ENCODE measurements around the gene LAMTOR4. TPM values are rescaled to one million over a fixed set of nuclear protein-coding genes. Genes with fewer than 3 reads are reported as not detected.

The LAMTOR4 gene
- total and polyA plus RNA-seq, 10 of the 15 experiments (the other 5 are each of a cell fraction or from before 2014, with no cell fraction given), result 73.4 to 297 (median 196) TPM

DNA sequence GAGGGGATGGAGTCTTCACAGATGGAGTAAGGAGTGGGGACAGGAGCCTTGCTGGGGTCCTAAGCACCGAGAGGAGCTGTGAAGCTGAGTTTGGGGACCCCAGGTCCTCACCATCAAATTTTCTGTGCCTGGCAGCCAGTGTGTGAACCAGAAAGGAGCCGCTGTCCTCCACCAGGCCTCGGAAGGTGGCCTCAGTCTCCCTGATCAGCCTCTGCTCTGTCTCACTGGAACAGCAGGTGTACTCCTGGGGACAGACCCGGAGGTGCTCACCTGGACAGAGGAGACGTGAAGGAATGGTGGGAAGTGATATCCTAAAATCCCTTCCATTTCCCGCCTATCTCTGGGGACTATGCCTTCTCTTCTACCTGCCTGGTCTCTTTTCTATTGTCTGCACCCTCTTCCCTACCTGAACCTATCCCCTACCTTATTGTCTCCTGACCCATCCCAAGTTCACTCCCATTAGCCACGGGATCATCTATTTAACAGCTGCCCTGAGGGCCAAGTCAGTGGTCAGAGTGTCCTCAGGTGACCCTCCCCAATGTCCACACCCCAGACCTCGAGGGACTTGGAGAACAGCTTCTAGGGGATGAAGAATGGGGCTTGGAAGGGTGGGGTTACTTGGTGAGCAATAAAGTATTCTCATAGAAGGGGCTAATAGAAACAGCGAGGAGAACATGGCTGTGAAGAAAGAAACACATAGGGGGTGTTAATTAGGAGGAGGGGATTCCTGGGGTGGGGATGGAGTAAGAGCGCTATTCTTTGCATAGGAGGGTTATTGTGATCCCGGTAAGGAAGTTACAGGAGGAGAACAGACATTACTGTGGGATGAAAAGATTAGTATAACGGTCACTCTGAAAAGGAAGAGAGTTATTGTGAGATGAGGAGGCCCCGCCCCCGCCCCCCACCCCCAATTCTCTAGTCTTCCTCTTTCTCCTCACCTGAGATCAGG lies 27.7 kb downstream of the LAMTOR4 start:
- POLR2A ChIA-PET, result interaction anchor here (1.4 kb wide), 1 partner anchor 9 kb away, joined by 3 read pairs; no protein-coding TSS in a partner anchor
- no peak for ATAC-seq
- no peak for FAIRE-seq
- BruUV-seq (replicated peaks), result no TSS peak
- Histone ChIP-seq H4K20me1 (ENCODE audit: control insufficient read depth, insufficient read depth) (no peaks in the 10 kb centered on the region), H2AFZ (ENCODE audit: control insufficient read depth, low read depth, low read length) (peak overlapping the region; percentile 93), H3K27me3 (replicated peaks in 1 of 2; ENCODE audit: control insufficient read depth in 2 of 2, insufficient read depth in 2 of 2, low read length in 1 of 2) (peaks cover 0 to 4% of the 10 kb centered on the region in 2 experiments; a peak in 1 of 4 replicates), H3K4me2 (ENCODE audit: control insufficient read depth, insufficient read depth) (peak overlapping the region; percentile 98), H3K9ac (ENCODE audit: control insufficient read depth, insufficient read depth, low read length) (peak overlapping the region; percentile 48; the same call in 1 of the 2 replicates), H3K27ac (ENCODE audit: control insufficient read depth, insufficient read depth) (no peak overlapping the region), H3K36me3 (ENCODE audit: control insufficient read depth in 2 of 2, insufficient read depth in 2 of 2, low read length in 1 of 2) (no peaks in the 10 kb centered on the region), H3K79me2 (ENCODE audit: control insufficient read depth, insufficient read depth, low read length) (no peaks in the 10 kb centered on the region), H3K4me3 (peak overlapping the region; percentile 85), H3K9me3 (replicated peaks; ENCODE audit: control insufficient read depth, insufficient read depth, low read length) (no peaks in the 10 kb centered on the region), H3K4me1 (ENCODE audit: control insufficient read depth, insufficient read depth, low read length) (peaks cover 11% of the 10 kb centered on the region)
- in situ Hi-C loops (cut with MboI) (no loop called here), intact Hi-C loops (cut with micrococcal nuclease; ENCODE audit: unreplicated experiment) (loop anchor here (5.0 kb wide), 1 partner anchor 41 kb away; the partner anchor contains the start of gene PVRIG)
- DNase-seq (ENCODE audit: low read depth, low spot score), result no peak
- WGBS (ENCODE audit: insufficient coverage, insufficient replicate concordance, low lambda C conversion rate, missing lambda C conversion rate), result 38% methylated on average over 11 of the region's 14 CpGs
- no peak for TF ChIP-seq JUNB (IDR thresholded peaks at IDR 0.05)
- no peak for TF ChIP-seq NRF1 (conservative IDR thresholded peaks at IDR 0.05; ENCODE audit: low read depth, low read length)
- TF ChIP-seq RB1 (IDR thresholded peaks at IDR 0.05; ENCODE audit: borderline replicate concordance), result no peak
- TF ChIP-seq, protein P1, sequence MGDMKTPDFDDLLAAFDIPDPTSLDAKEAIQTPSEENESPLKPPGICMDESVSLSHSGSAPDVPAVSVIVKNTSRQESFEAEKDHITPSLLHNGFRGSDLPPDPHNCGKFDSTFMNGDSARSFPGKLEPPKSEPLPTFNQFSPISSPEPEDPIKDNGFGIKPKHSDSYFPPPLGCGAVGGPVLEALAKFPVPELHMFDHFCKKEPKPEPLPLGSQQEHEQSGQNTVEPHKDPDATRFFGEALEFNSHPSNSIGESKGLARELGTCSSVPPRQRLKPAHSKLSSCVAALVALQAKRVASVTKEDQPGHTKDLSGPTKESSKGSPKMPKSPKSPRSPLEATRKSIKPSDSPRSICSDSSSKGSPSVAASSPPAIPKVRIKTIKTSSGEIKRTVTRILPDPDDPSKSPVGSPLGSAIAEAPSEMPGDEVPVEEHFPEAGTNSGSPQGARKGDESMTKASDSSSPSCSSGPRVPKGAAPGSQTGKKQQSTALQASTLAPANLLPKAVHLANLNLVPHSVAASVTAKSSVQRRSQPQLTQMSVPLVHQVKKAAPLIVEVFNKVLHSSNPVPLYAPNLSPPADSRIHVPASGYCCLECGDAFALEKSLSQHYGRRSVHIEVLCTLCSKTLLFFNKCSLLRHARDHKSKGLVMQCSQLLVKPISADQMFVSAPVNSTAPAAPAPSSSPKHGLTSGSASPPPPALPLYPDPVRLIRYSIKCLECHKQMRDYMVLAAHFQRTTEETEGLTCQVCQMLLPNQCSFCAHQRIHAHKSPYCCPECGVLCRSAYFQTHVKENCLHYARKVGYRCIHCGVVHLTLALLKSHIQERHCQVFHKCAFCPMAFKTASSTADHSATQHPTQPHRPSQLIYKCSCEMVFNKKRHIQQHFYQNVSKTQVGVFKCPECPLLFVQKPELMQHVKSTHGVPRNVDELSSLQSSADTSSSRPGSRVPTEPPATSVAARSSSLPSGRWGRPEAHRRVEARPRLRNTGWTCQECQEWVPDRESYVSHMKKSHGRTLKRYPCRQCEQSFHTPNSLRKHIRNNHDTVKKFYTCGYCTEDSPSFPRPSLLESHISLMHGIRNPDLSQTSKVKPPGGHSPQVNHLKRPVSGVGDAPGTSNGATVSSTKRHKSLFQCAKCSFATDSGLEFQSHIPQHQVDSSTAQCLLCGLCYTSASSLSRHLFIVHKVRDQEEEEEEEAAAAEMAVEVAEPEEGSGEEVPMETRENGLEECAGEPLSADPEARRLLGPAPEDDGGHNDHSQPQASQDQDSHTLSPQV (IDR thresholded peaks at IDR 0.05), result no peak
- TF ChIP-seq, protein P2, sequence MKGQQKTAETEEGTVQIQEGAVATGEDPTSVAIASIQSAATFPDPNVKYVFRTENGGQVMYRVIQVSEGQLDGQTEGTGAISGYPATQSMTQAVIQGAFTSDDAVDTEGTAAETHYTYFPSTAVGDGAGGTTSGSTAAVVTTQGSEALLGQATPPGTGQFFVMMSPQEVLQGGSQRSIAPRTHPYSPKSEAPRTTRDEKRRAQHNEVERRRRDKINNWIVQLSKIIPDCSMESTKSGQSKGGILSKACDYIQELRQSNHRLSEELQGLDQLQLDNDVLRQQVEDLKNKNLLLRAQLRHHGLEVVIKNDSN (IDR thresholded peaks at IDR 0.05; ENCODE audit: borderline replicate concordance, extremely low read length, insufficient read depth, low read depth, low read length), result no peak
- TF ChIP-seq ETV6 (conservative IDR thresholded peaks at IDR 0.05 in 1 of 2, IDR thresholded peaks at IDR 0.05 in 1 of 2; ENCODE audit: borderline replicate concordance in 1 of 2, low read depth in 1 of 2), result no peak
- no peak for TF ChIP-seq ZZZ3 (IDR thresholded peaks at IDR 0.05; ENCODE audit: control insufficient read depth, insufficient read length, low read depth)
- no peak for TF ChIP-seq SPI1 (IDR thresholded peaks at IDR 0.05; ENCODE audit: borderline replicate concordance, insufficient read depth, low read depth, low read length)
- no peak for TF ChIP-seq ASH2L (IDR thresholded peaks at IDR 0.05; ENCODE audit: borderline replicate concordance, low read depth)
- TF ChIP-seq EGR1 (IDR thresholded peaks at IDR 0.05; ENCODE audit: borderline replicate concordance in 1 of 2, low read depth in 2 of 2, low read length in 2 of 2), result no peak
- no peak for TF ChIP-seq FOXM1 (IDR thresholded peaks at IDR 0.05; ENCODE audit: low read depth, low read length)
- no peak for TF ChIP-seq SUZ12 (IDR thresholded peaks at IDR 0.05; ENCODE audit: unreplicated experiment)
- CTCF ChIA-PET, result interaction anchor here (0.9 to 4.3 kb wide), 6 partner anchors 13 to 44 kb away, joined by 3 to 36 read pairs (median 5); no protein-coding TSS in a partner anchor
- RAD21 ChIA-PET (ENCODE audit: unreplicated experiment), result interaction anchor here (1.0 to 1.2 kb wide), 5 partner anchors 8 to 160 kb away, joined by 3 to 4 read pairs (median 4); partner anchors contain the start of genes GAL3ST4 and LAMTOR4
- SMC1A ChIA-PET (ENCODE audit: uncharacterized antibody, unreplicated experiment), result interaction anchor here (0.6 to 1.1 kb wide), 3 partner anchors 15 to 99 kb away, joined by 3 to 4 read pairs (median 4); partner anchors contain the start of gene LAMTOR4

Data from GM12878 (cell line).